Esophagus (tissue), 2 donors: Measurements from ENCODE around the gene NKAPL. TPM values are rescaled to one million over a fixed set of nuclear protein-coding genes. Genes with fewer than 3 reads are reported as not detected.

Experiments
- H3K27ac ChIP-seq, 2 donors: one replicate each; pipeline ENCODE4 v1.5.1; 2013; ENCODE audit warnings: low read depth in 2 of 2, mild to moderate bottlenecking in 2 of 2, inconsistent platforms in 1 of 2, low read length in 1 of 2, moderate library complexity in 1 of 2
- H3K27me3 ChIP-seq, 2 donors: one replicate each; pipeline ENCODE4 v1.6.1; 2013; ENCODE audit warnings: low read length in 2 of 2, control low read depth in 1 of 2, mild to moderate bottlenecking in 1 of 2; ENCODE audit not compliant: insufficient read depth in 2 of 2, control insufficient read depth in 1 of 2
- H3K36me3 ChIP-seq, 2 donors: one replicate each; pipeline ENCODE4 v1.6.1; 2013; ENCODE audit warnings: low read length in 1 of 2; ENCODE audit not compliant: control insufficient read depth in 2 of 2, insufficient read depth in 2 of 2
- H3K4me1 ChIP-seq, 2 donors: one replicate each; pipeline ENCODE4 v1.6.1; 2013; ENCODE audit warnings: low read length in 1 of 2; ENCODE audit not compliant: control insufficient read depth in 2 of 2, insufficient read depth in 2 of 2
- H3K4me3 ChIP-seq, 2 donors: one replicate each; pipeline ENCODE4 v1.5.1; 2013; ENCODE audit warnings: low read length in 2 of 2, mild to moderate bottlenecking in 2 of 2, low read depth in 1 of 2, moderate library complexity in 1 of 2
- H3K9me3 ChIP-seq, 2 donors: one replicate each; pipeline ENCODE4 v1.6.1; 2013; ENCODE audit warnings: mild to moderate bottlenecking in 2 of 2, low read depth in 1 of 2, low read length in 1 of 2, moderate library complexity in 1 of 2; ENCODE audit not compliant: control insufficient read depth in 2 of 2, insufficient read depth in 1 of 2
- WGBS, 2 donors: extraction: QIAGEN DNeasy Blood & Tissue Kit; methylation state at CpG; one replicate each; pipeline ENCODE4 v1.1.7; 2013; 5-methylcytosine and 5-hydroxymethylcytosine counted together
- polyA plus RNA-seq, 2 donors: library from polyadenylated mRNA; stranded (reverse); fragments of 200-250 nt; gene quantifications; one replicate each; pipeline ENCODE4 v1.2.3, GENCODE V29; 2013
- donor health status: healthy with polysubstance abuse.
- donor health status: Bipolar disorder and iron deficiency.

NKAPL gene
- polyA plus RNA-seq, 2 donors, result 0.53 to 0.85 TPM

DNA sequence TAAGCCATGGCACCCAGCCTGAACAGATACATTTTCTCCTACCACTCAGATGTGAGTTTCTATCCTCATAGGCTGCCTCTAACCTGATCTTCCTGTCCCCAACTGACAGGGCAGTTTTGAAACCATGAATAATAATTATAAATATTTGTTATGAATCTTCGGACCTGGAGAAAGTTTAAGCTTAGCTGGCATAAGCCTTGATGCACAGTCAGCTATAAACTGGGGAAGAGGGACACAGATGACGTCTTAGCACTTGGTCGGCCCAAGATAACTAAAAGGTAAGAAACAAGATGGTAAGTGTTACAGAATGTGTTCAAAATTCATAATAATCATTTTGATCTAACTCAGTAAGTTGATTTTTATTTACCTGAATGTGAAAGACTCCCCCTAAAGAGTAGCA lies 15.2 kb upstream of the NKAPL start:
- WGBS, 2 donors, result 93 to 97% methylated on average over 3 of the region's 3 CpGs
- peaks cover 10 to 15% of the 10 kb centered on the region in 2 donors for H3K36me3 ChIP-seq
- H3K9me3 ChIP-seq, result no peaks in the 10 kb centered on the region
- H3K27me3 ChIP-seq, result no peaks in the 10 kb centered on the region
- no peak overlapping the region for H3K27ac ChIP-seq
- H3K4me1 ChIP-seq, result no peaks in the 10 kb centered on the region
- no peak overlapping the region for H3K4me3 ChIP-seq

- H3K4me3 ChIP-seq, result no peak overlapping the region
- H3K36me3 ChIP-seq, result peaks cover 10 to 15% of the 10 kb centered on the region in 2 donors
- 92 to 94% methylated on average over 6 of the region's 6 CpGs for WGBS, 2 donors
- H3K27ac ChIP-seq, result no peak overlapping the region
- H3K27me3 ChIP-seq, result no peaks in the 10 kb centered on the region
- no peaks in the 10 kb centered on the region for H3K9me3 ChIP-seq
- H3K4me1 ChIP-seq, result no peaks in the 10 kb centered on the region
These were observed 13.7 kb upstream of the NKAPL start for GRCh38 chr6:28245206-28245941.

DNA sequence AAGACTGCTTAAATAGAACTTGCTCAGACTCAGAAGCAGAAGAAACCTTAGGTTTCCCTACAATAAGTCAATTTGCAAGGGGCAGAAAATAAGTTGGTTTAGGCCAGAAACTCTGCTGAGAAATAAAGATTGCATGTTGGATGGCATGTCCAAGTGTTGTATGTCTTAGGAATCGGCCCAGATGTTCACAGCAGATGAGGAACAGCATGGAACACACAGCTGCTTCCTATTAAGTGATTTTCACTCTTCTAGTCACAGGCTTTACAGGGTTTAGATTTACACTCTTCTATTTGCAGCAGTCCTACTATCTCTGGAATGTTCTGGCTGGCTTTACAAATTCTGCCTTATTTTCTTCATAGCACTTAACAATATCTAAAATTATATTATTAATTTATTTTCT lies 10.2 kb upstream of the NKAPL start:
- H3K27me3 ChIP-seq, result no peaks in the 10 kb centered on the region
- H3K4me1 ChIP-seq, result peaks cover 0 to 3% of the 10 kb centered on the region in 2 donors
- H3K9me3 ChIP-seq, result no peaks in the 10 kb centered on the region
- H3K36me3 ChIP-seq, result peaks cover 10 to 15% of the 10 kb centered on the region in 2 donors
- H3K27ac ChIP-seq, result no peak overlapping the region
- 70% methylated on average over 1 of the region's 1 CpG for WGBS, 2 donors
- no peak overlapping the region for H3K4me3 ChIP-seq

DNA sequence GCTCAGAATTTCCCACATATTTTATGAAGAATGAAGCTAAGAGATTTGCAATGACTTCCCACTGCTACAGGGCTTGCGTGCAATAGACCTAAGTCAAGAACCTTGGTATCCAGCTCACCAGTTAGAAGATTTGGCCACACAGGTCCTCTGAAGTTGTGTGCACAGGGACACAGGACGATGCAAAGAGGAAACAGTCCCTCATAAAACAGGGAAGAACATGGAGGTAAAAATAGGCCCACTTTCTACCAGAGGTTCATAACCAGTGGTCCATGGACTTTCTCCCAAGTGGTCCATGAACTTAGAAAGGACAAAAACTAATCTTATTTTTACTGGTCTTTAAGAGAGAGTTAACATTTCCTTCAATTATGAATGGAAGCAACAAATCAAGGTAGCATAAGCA lies 8.3 kb upstream of the NKAPL start:
- Histone ChIP-seq H3K4me1 (peaks cover 0 to 3% of the 10 kb centered on the region in 2 donors), H3K4me3 (peak overlapping the region in 1 of 2 donors; percentile 88), H3K27ac (no peak overlapping the region), H3K9me3 (no peaks in the 10 kb centered on the region), H3K27me3 (no peaks in the 10 kb centered on the region), H3K36me3 (peaks cover 10% of the 10 kb centered on the region in 2 donors)
- WGBS, 2 donors, result 84 to 88% methylated on average over 2 of the region's 2 CpGs

DNA sequence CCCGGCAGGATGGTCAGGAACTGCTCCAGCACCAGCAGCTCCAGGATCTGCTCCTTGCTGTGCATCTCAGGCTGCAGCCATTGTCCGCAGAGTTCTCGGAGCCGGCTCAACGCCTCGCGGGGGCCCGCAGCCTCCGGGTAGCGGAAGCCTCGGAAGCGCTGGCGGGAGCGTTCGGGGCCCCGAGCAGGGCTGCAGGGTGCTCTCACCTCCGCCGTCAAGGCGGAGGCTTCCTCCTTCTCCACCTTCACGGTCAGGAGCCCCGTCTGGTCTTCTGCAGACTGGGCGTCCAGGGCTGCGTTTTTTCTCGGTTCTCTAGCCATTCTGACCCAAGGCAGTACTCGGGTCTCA lies 7.5 kb upstream of the NKAPL start:
- Histone ChIP-seq H3K27ac (no peak overlapping the region), H3K4me1 (peaks cover 0 to 3% of the 10 kb centered on the region in 2 donors), H3K9me3 (no peaks in the 10 kb centered on the region), H3K27me3 (no peaks in the 10 kb centered on the region), H3K4me3 (peak overlapping the region; percentile 60 to 88), H3K36me3 (peaks cover 3 to 10% of the 10 kb centered on the region in 2 donors)
- 0 to 1% methylated on average over 23 to 25 of the region's 25 CpGs for WGBS, 2 donors

GRCh38 chr6:28252009-28252975 lies 6.8 kb upstream of the NKAPL start, which contains the start of gene ZKSCAN4:
Gene ZKSCAN4 (minus strand): TSS chr6:28252269. CDS start chr6:28251980, 289 bp downstream.
- no peaks in the 10 kb centered on the region for H3K9me3 ChIP-seq
- WGBS, 2 donors, result 7 to 8% methylated on average over 14 of the region's 14 CpGs
- H3K4me1 ChIP-seq, result peaks cover 0 to 3% of the 10 kb centered on the region in 2 donors
- no peaks in the 10 kb centered on the region for H3K27me3 ChIP-seq
- peak within 1 kb of the TSS; percentile 60 to 88 for H3K4me3 ChIP-seq
- H3K36me3 ChIP-seq, result peaks cover 0 to 10% of the 10 kb centered on the region in 2 donors
- peak within 1 kb of the TSS in 1 of 2 donors; percentile 51 for H3K27ac ChIP-seq

DNA sequence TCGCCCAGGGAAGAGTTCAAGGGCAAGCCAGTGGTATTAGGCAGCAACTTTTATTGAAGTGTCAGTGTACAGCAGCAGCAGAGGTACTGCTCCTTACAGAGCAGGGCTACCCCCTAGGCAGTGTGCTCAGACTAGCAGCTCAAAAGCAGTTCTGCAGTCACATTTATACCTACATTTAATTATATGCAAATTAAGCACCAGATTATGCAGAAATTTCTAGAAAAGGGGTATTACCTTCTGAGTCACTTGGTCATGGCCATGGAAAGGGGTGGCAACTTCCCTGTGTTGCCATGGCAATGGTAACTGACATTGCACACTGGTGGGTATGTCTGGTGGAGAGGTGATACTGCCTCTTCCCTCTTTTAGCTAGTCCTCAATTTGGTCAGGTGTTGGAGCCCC lies 5.0 kb upstream of the NKAPL start:
- H3K27ac ChIP-seq, result no peak overlapping the region
- no peaks in the 10 kb centered on the region for H3K27me3 ChIP-seq
- H3K9me3 ChIP-seq, result peaks cover 0 to 1% of the 10 kb centered on the region in 2 donors
- WGBS, 2 donors, result 74 to 85% methylated on average over 1 of the region's 1 CpG
- H3K4me1 ChIP-seq, result peaks cover 0 to 5% of the 10 kb centered on the region in 2 donors
- no peak overlapping the region for H3K4me3 ChIP-seq
- H3K36me3 ChIP-seq, result no peaks in the 10 kb centered on the region

GRCh38 chr6:28257042-28257441 lies 2.1 kb upstream of the NKAPL start:
- H3K4me1 ChIP-seq, result peaks cover 0 to 8% of the 10 kb centered on the region in 2 donors
- H3K4me3 ChIP-seq, result no peak overlapping the region
- H3K36me3 ChIP-seq, result no peaks in the 10 kb centered on the region
- H3K27me3 ChIP-seq, result no peaks in the 10 kb centered on the region
- no peak overlapping the region for H3K27ac ChIP-seq
- WGBS, 2 donors, result 0 to 5% methylated on average over 1 of the region's 1 CpG
- peaks cover 0 to 13% of the 10 kb centered on the region in 2 donors for H3K9me3 ChIP-seq

DNA sequence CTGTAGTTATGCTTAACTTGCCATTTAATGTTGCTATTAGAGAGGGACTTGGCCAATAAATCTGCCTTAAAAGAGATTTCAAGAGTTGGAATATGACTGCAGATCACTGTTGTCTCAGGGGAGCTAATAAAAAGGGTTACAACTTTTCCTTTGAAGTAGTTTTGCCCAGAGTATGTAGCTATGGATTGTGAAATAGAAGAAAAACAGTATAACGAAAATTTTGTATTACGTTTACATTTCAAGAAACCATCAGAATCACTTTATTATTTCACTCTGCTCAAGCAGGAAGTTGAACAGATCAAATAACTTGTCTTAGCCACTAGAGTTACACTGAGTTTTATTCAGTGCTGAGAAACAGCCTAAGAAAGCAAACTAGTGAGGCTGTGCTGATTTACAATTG lies 4.8 kb downstream of the NKAPL start:
- Histone ChIP-seq H3K9me3 (peaks cover 0 to 13% of the 10 kb centered on the region in 2 donors), H3K4me3 (no peak overlapping the region), H3K4me1 (peaks cover 0 to 5% of the 10 kb centered on the region in 2 donors), H3K36me3 (no peaks in the 10 kb centered on the region), H3K27ac (no peak overlapping the region), H3K27me3 (no peaks in the 10 kb centered on the region)
- 58% methylated on average over 2 of the region's 2 CpGs for WGBS, 2 donors
